Measurements from ENCODE around the gene ADGRB3.

The ADGRB3 gene

GRCh38 chr6:68738039-68738438 is 103.0 kb downstream of the ADGRB3 start:
- H2BK5ac ChIP-seq (ENCODE audit: low read depth, low read length, poor library complexity, severe bottlenecking), result no peak overlapping the region
- H2AFZ ChIP-seq (ENCODE audit: low read depth, low read length), result no peak overlapping the region
- H3K14ac ChIP-seq (ENCODE audit: low read length in 2 of 2), result no peak overlapping the region
- H2BK12ac ChIP-seq (ENCODE audit: low read length in 2 of 2), result no peak overlapping the region
- no peaks in the 10 kb centered on the region for H3K36me3 ChIP-seq (ENCODE audit: control insufficient read depth in 1 of 2, insufficient read depth in 2 of 2, low read depth in 1 of 2, low read length in 2 of 2)
- H3K27me3 ChIP-seq (ENCODE audit: control insufficient read depth in 1 of 2, insufficient read depth in 1 of 2, low read length in 2 of 2), result no peaks in the 10 kb centered on the region
- no peak overlapping the region for H4K91ac ChIP-seq (ENCODE audit: low read length)
- no peak overlapping the region for H3K4me2 ChIP-seq (ENCODE audit: low read length, poor library complexity, severe bottlenecking)
- no peak overlapping the region for H3K23ac ChIP-seq (ENCODE audit: low read length in 2 of 2)
- H2AK5ac ChIP-seq (ENCODE audit: low read length, severe bottlenecking), result no peak overlapping the region
- H4K8ac ChIP-seq (ENCODE audit: low read length), result no peak overlapping the region
- no peak overlapping the region for H2BK120ac ChIP-seq (ENCODE audit: low read depth, low read length)
- no peak overlapping the region for H2BK15ac ChIP-seq (ENCODE audit: low read depth, poor library complexity, severe bottlenecking)
- no peak overlapping the region for H3K9ac ChIP-seq (ENCODE audit: low read length)
- H3K79me1 ChIP-seq (replicated peaks; ENCODE audit: low read length, poor library complexity, severe bottlenecking), result no peaks in the 10 kb centered on the region
- no peak overlapping the region for H3K4me3 ChIP-seq (ENCODE audit: insufficient read depth in 1 of 2, low read depth in 1 of 2, low read length in 2 of 2)
- no peak for DNase-seq
- H3K4ac ChIP-seq (ENCODE audit: low read depth in 1 of 2, low read length in 2 of 2), result no peak overlapping the region
- no peak overlapping the region for H3K27ac ChIP-seq (ENCODE audit: low read length, poor library complexity, severe bottlenecking)
- H3K4me1 ChIP-seq (ENCODE audit: control insufficient read depth, insufficient read depth, low read depth, low read length), result no peaks in the 10 kb centered on the region
- no peak overlapping the region for H3K18ac ChIP-seq (ENCODE audit: low read depth in 1 of 2, low read length in 2 of 2)
- no peaks in the 10 kb centered on the region for H3K9me3 ChIP-seq (ENCODE audit: control insufficient read depth, low read length)

- Histone ChIP-seq H3K4ac (ENCODE audit: low read depth in 1 of 2, low read length in 2 of 2) (no peak overlapping the region), H4K91ac (ENCODE audit: low read length) (no peak overlapping the region), H2AK5ac (ENCODE audit: low read length, severe bottlenecking) (no peak overlapping the region), H3K23ac (ENCODE audit: low read length in 2 of 2) (no peak overlapping the region), H3K79me1 (replicated peaks; ENCODE audit: low read length, poor library complexity, severe bottlenecking) (no peaks in the 10 kb centered on the region), H3K18ac (ENCODE audit: low read depth in 1 of 2, low read length in 2 of 2) (peak overlapping the region in 1 of 2 experiments; percentile 66), H2BK12ac (ENCODE audit: low read length in 2 of 2) (no peak overlapping the region), H4K8ac (ENCODE audit: low read length) (no peak overlapping the region), H3K14ac (ENCODE audit: low read length in 2 of 2) (no peak overlapping the region), H3K4me2 (ENCODE audit: low read length, poor library complexity, severe bottlenecking) (no peak overlapping the region), H2BK15ac (ENCODE audit: low read depth, poor library complexity, severe bottlenecking) (no peak overlapping the region), H2BK5ac (ENCODE audit: low read depth, low read length, poor library complexity, severe bottlenecking) (no peak overlapping the region), H3K27ac (ENCODE audit: low read length, poor library complexity, severe bottlenecking) (no peak overlapping the region), H2AFZ (ENCODE audit: low read depth, low read length) (no peak overlapping the region), H3K27me3 (ENCODE audit: control insufficient read depth in 1 of 2, insufficient read depth in 1 of 2, low read length in 2 of 2) (no peaks in the 10 kb centered on the region), H3K4me1 (ENCODE audit: control insufficient read depth, insufficient read depth, low read depth, low read length) (no peaks in the 10 kb centered on the region), H3K4me3 (ENCODE audit: insufficient read depth in 1 of 2, low read depth in 1 of 2, low read length in 2 of 2) (no peak overlapping the region), H3K36me3 (ENCODE audit: control insufficient read depth in 1 of 2, insufficient read depth in 2 of 2, low read depth in 1 of 2, low read length in 2 of 2) (no peaks in the 10 kb centered on the region), H3K9ac (ENCODE audit: low read length) (no peak overlapping the region), H3K9me3 (ENCODE audit: control insufficient read depth, low read length) (no peaks in the 10 kb centered on the region), H2BK120ac (ENCODE audit: low read depth, low read length) (no peak overlapping the region)
- WGBS, result 100% methylated on average over 1 of the region's 2 CpGs
- no peak for DNase-seq
Observed at GRCh38 chr6:68740828-68741500, 105.9 kb downstream of the ADGRB3 start.

GRCh38 chr6:68741501-68742386 is 106.7 kb downstream of the ADGRB3 start:
- no peak overlapping the region for H3K9ac ChIP-seq (ENCODE audit: low read length)
- no peak overlapping the region for H2BK12ac ChIP-seq (ENCODE audit: low read length in 2 of 2)
- no peak overlapping the region for H3K14ac ChIP-seq (ENCODE audit: low read length in 2 of 2)
- no peak overlapping the region for H4K8ac ChIP-seq (ENCODE audit: low read length)
- no peaks in the 10 kb centered on the region for H3K79me1 ChIP-seq (replicated peaks; ENCODE audit: low read length, poor library complexity, severe bottlenecking)
- H2BK120ac ChIP-seq (ENCODE audit: low read depth, low read length), result no peak overlapping the region
- peak; percentile 10 for DNase-seq
- no peaks in the 10 kb centered on the region for H3K9me3 ChIP-seq (ENCODE audit: control insufficient read depth, low read length)
- H3K36me3 ChIP-seq (ENCODE audit: control insufficient read depth in 1 of 2, insufficient read depth in 2 of 2, low read depth in 1 of 2, low read length in 2 of 2), result no peaks in the 10 kb centered on the region
- no peaks in the 10 kb centered on the region for H3K4me1 ChIP-seq (ENCODE audit: control insufficient read depth, insufficient read depth, low read depth, low read length)
- H2BK15ac ChIP-seq (ENCODE audit: low read depth, poor library complexity, severe bottlenecking), result no peak overlapping the region
- WGBS, result 85% methylated on average over 2 of the region's 5 CpGs
- H3K4ac ChIP-seq (ENCODE audit: low read depth in 1 of 2, low read length in 2 of 2), result no peak overlapping the region
- H3K4me3 ChIP-seq (ENCODE audit: insufficient read depth in 1 of 2, low read depth in 1 of 2, low read length in 2 of 2), result no peak overlapping the region
- no peaks in the 10 kb centered on the region for H3K27me3 ChIP-seq (ENCODE audit: control insufficient read depth in 1 of 2, insufficient read depth in 1 of 2, low read length in 2 of 2)
- H4K91ac ChIP-seq (ENCODE audit: low read length), result no peak overlapping the region
- no peak overlapping the region for H3K4me2 ChIP-seq (ENCODE audit: low read length, poor library complexity, severe bottlenecking)
- H3K18ac ChIP-seq (ENCODE audit: low read depth in 1 of 2, low read length in 2 of 2), result peak overlapping the region in 1 of 2 experiments; percentile 66
- no peak overlapping the region for H3K27ac ChIP-seq (ENCODE audit: low read length, poor library complexity, severe bottlenecking)
- no peak overlapping the region for H2AFZ ChIP-seq (ENCODE audit: low read depth, low read length)
- no peak overlapping the region for H2AK5ac ChIP-seq (ENCODE audit: low read length, severe bottlenecking)
- H3K23ac ChIP-seq (ENCODE audit: low read length in 2 of 2), result no peak overlapping the region
- no peak overlapping the region for H2BK5ac ChIP-seq (ENCODE audit: low read depth, low read length, poor library complexity, severe bottlenecking)

GRCh38 chr6:68743099-68743498 is 108.0 kb downstream of the ADGRB3 start:
- Histone ChIP-seq H3K9ac (ENCODE audit: low read length) (no peak overlapping the region), H2AFZ (ENCODE audit: low read depth, low read length) (no peak overlapping the region), H4K8ac (ENCODE audit: low read length) (no peak overlapping the region), H4K91ac (ENCODE audit: low read length) (no peak overlapping the region), H3K4me2 (ENCODE audit: low read length, poor library complexity, severe bottlenecking) (no peak overlapping the region), H3K18ac (ENCODE audit: low read depth in 1 of 2, low read length in 2 of 2) (no peak overlapping the region), H3K27ac (ENCODE audit: low read length, poor library complexity, severe bottlenecking) (no peak overlapping the region), H3K79me1 (replicated peaks; ENCODE audit: low read length, poor library complexity, severe bottlenecking) (no peaks in the 10 kb centered on the region), H2BK12ac (ENCODE audit: low read length in 2 of 2) (no peak overlapping the region), H2BK5ac (ENCODE audit: low read depth, low read length, poor library complexity, severe bottlenecking) (no peak overlapping the region), H3K36me3 (ENCODE audit: control insufficient read depth in 1 of 2, insufficient read depth in 2 of 2, low read depth in 1 of 2, low read length in 2 of 2) (no peaks in the 10 kb centered on the region), H2BK120ac (ENCODE audit: low read depth, low read length) (no peak overlapping the region), H3K23ac (ENCODE audit: low read length in 2 of 2) (no peak overlapping the region), H3K4ac (ENCODE audit: low read depth in 1 of 2, low read length in 2 of 2) (no peak overlapping the region), H3K4me3 (ENCODE audit: insufficient read depth in 1 of 2, low read depth in 1 of 2, low read length in 2 of 2) (no peak overlapping the region), H3K14ac (ENCODE audit: low read length in 2 of 2) (no peak overlapping the region), H3K4me1 (ENCODE audit: control insufficient read depth, insufficient read depth, low read depth, low read length) (no peaks in the 10 kb centered on the region), H2BK15ac (ENCODE audit: low read depth, poor library complexity, severe bottlenecking) (no peak overlapping the region), H3K27me3 (ENCODE audit: control insufficient read depth in 1 of 2, insufficient read depth in 1 of 2, low read length in 2 of 2) (no peaks in the 10 kb centered on the region), H3K9me3 (ENCODE audit: control insufficient read depth, low read length) (no peaks in the 10 kb centered on the region), H2AK5ac (ENCODE audit: low read length, severe bottlenecking) (no peak overlapping the region)
- no peak for DNase-seq
- no CpG with 5 or more reads among the region's 1 CpG for WGBS
